Heart left ventricle (tissue), 16 donors: ENCODE results near the gene SRP68. TPM values are rescaled to one million over a fixed set of nuclear protein-coding genes. Genes with fewer than 3 reads are reported as not detected.
"Not testable (repeated sequence)": the region's sequence is repeated elsewhere in the genome, so short reads cannot be mapped to it uniquely, and the experiment has no call there.

ENCODE experiments used
- ATAC-seq, 4 donors: fragments of 200-7000 bp; cut with Tn5 transposase; one replicate each; pipeline ENCODE4 v1.9.1; 2020 to 2022; ENCODE audit warnings: moderate library complexity in 4 of 4, mild to moderate bottlenecking in 3 of 4, moderate number of reproducible peaks in 1 of 4
- DNase-seq, 5 donors: peaks; one replicate each; pipeline ENCODE4 v3.0.0-alpha.2; 2020
- H3K27ac ChIP-seq, 12 donors: fragments of 200-600 bp; sonication (generic) in 4 of 12; one replicate each; pipeline versions ENCODE4 v1.5.0 to v1.8.0; 2016 to 2022; ENCODE audit warnings: mild to moderate bottlenecking in 2 of 12
- H3K27me3 ChIP-seq, 9 donors: fragments of 200-600 bp; sonication (generic) in 2 of 9; one replicate each; pipeline versions ENCODE4 v1.5.1 to v1.8.0; 2016 to 2022; ENCODE audit warnings: mild to moderate bottlenecking in 3 of 9
- H3K36me3 ChIP-seq, 9 donors: fragments of 200-600 bp; sonication (generic) in 2 of 9; one replicate each; pipeline versions ENCODE4 v1.5.0 to v1.8.0; 2018 to 2022; ENCODE audit warnings: mild to moderate bottlenecking in 2 of 9
- H3K4me1 ChIP-seq, 12 donors: fragments of 200-600 bp; sonication (generic) in 4 of 12; one replicate each; pipeline versions ENCODE4 v1.5.0 to v1.8.0; 2016 to 2022; ENCODE audit warnings: mild to moderate bottlenecking in 3 of 12
- H3K4me3 ChIP-seq, 12 donors: fragments of 200-600 bp; sonication (generic) in 4 of 12; one replicate each; pipeline versions ENCODE4 v1.5.0 to v1.8.0; 2017 to 2022; ENCODE audit warnings: mild to moderate bottlenecking in 9 of 12, moderate library complexity in 4 of 12
- H3K9me3 ChIP-seq, 12 donors: fragments of 200-600 bp; sonication (generic) in 4 of 12; one replicate each; pipeline versions ENCODE4 v1.5.0 to v1.8.0; 2016 to 2022; ENCODE audit warnings: mild to moderate bottlenecking in 1 of 12
- POLR2A ChIP-seq, 2 donors: fragments of 450-650 bp; IDR thresholded peaks; one replicate each; pipeline ENCODE4 v1.6.1; 2017; ENCODE audit warnings: antibody characterized with exemption in 2 of 2, mild to moderate bottlenecking in 2 of 2, moderate library complexity in 2 of 2
- WGBS, 4 donors: extraction: QIAGEN DNeasy Blood & Tissue Kit in 2 of 4; methylation state at CpG; one replicate each; pipeline versions ENCODE4 v1.1.5 to v1.1.7; 2013 to 2018; 5-methylcytosine and 5-hydroxymethylcytosine counted together
- intact Hi-C, 10 donors: fragments of 100-400 bp; cut with DNase I; formaldehyde crosslinking; loops; one replicate each; pipeline versions ENCODE4 v1.11.1 to v1.14.2; 2022
- polyA plus RNA-seq, 2 donors: library from polyadenylated mRNA; stranded (reverse); fragments of 200-250 nt; gene quantifications; one replicate each; pipeline ENCODE4 v1.2.3, GENCODE V29; 2013
- total RNA-seq, 9 donors: library from RNA; depleted of rRNA in 2 of 9; stranded (reverse); fragments of >200 nt in 2 of 9; fragmentation: NEBNext Ultra II Directional in 3 of 9; extraction: Animal tissue kit (Norgen Biotek cat#: 25700) in 3 of 9; gene quantifications; one replicate each; pipeline versions ENCODE4 v1.1.0 to v1.2.4, GENCODE V29; 2016 to 2023
- TF ChIP-seq, protein P1 (sequence below), 12 donors: fragments of 200-600 bp; sonication (generic) in 4 of 12; IDR thresholded peaks; one replicate each; pipeline versions ENCODE4 v1.5.0 to v1.8.0; 2018 to 2022; ENCODE audit warnings: antibody characterized with exemption in 12 of 12, mild to moderate bottlenecking in 5 of 12
- donor health status: ischemic (EF 13 %, LVEDD 7.1; RV severe dilation, severe dysfunction).
- donor health status: healthy with polysubstance abuse.
- donor health status: DM: no; HTN: yes; CAD: no.
- donor health status: DM: no; HTN: no; CAD: no.
- donor health status: ischemic (EF 25% LVEDD 6.9; RV normal size, moderate dysfunction).
- donor health status: ischemic (EF 25% LVEDD 5.7; RV mildly dilated, moderate dysfunction).
- donor health status: healthy.
- donor health status: DM: yes; HTN: yes; CAD: no.
- donor health status: ischemic (EF 35%, LVEDD 5.7; RV mildly dilated, moderate dysfunction).
- donor health status: nonischemic (EF 11% LVEDD 7.7; RV severe dilation, severe dysfunction).
- donor health status: DM: yes; HTN: yes; CAD: no.
- donor health status: PGD.
- donor health status: ischemic (EF 29% LVEDD 5.4; RV normal size, mild dysfunction).
- donor health status: nonischemic (EF 23%, LVEDD 6.1; RV moderate dilation, normal function).

SRP68 gene
- total and polyA plus RNA-seq, 11 donors = 26.8 to 80.0 (median 59.4) TPM

DNA sequence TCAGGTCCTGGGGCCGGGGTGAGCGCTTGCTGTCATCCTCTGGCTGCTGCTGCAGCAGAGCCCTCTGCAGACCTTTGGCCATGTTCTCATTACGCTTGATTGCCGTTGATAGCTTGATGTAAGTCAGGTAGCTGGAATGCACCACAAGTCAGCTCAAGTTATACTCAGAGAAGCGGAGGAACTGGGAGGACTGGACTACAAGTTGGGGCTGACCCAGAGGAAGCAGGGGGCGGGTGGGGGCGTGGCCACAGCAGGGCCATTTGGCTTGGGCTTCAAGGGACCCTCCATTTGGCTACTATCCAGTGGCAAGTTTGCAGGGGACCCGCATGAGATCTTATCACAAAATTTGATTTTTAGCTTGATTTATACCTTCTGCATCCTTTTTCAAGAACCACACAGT lies 26.3 kb downstream of the SRP68 start:
- intact Hi-C loops = no loop called here
- H3K4me3 ChIP-seq = no peak overlapping the region
- 87 to 92% (median 91%) methylated on average over 8 of the region's 8 CpGs for WGBS, 4 donors
- H3K9me3 ChIP-seq = no peaks in the 10 kb centered on the region
- H3K36me3 ChIP-seq = peaks cover 9 to 100% (median 100%) of the 10 kb centered on the region in 9 donors
- ATAC-seq (no peak), DNase-seq (no peak)
- H3K27me3 ChIP-seq = no peaks in the 10 kb centered on the region
- TF ChIP-seq POLR2A (IDR thresholded peaks at IDR 0.05) = no peak
- TF ChIP-seq, protein P1, sequence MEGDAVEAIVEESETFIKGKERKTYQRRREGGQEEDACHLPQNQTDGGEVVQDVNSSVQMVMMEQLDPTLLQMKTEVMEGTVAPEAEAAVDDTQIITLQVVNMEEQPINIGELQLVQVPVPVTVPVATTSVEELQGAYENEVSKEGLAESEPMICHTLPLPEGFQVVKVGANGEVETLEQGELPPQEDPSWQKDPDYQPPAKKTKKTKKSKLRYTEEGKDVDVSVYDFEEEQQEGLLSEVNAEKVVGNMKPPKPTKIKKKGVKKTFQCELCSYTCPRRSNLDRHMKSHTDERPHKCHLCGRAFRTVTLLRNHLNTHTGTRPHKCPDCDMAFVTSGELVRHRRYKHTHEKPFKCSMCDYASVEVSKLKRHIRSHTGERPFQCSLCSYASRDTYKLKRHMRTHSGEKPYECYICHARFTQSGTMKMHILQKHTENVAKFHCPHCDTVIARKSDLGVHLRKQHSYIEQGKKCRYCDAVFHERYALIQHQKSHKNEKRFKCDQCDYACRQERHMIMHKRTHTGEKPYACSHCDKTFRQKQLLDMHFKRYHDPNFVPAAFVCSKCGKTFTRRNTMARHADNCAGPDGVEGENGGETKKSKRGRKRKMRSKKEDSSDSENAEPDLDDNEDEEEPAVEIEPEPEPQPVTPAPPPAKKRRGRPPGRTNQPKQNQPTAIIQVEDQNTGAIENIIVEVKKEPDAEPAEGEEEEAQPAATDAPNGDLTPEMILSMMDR (IDR thresholded peaks at IDR 0.05) = no peak
- H3K27ac ChIP-seq = no peak overlapping the region
- H3K4me1 ChIP-seq = peaks cover 0 to 6% (median 0%) of the 10 kb centered on the region in 12 donors

DNA sequence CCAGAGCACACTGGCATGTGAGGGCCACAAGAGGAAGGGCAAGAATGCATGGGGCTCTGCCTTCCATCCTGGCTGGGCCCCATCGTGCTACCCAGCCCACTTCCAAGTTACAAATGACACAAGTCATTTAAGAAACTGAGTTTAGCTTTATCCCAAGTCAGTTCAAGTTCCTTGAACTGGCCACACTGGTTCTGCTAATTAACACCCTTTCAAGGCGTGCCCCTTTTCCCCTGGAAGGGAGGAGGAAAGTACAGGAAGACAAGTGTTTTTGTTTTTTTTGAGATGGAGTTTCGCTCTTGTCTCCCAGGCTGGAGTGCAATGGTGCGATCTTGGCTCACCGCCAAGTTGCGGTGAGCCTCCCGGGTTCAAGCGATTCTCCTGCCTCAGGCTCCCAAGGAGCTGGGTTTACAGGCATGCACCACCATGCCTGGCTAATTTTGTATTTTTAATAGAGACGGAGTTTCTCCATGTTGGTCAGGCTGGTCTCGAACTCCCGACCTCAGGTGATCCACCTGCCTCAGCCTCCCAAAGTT lies 27.8 kb downstream of the SRP68 start:
- intact Hi-C loops, DNase-seq, H3K9me3 ChIP-seq, H3K4me3 ChIP-seq, H3K4me1 ChIP-seq, ATAC-seq, H3K27ac ChIP-seq, H3K27me3 ChIP-seq: not testable (repeated sequence)
- WGBS, 4 donors = 77 to 83% (median 79%) methylated on average over 10 to 11 of the region's 11 CpGs
- peaks cover 12 to 100% (median 100%) of the 10 kb centered on the region in 9 donors for H3K36me3 ChIP-seq

DNA sequence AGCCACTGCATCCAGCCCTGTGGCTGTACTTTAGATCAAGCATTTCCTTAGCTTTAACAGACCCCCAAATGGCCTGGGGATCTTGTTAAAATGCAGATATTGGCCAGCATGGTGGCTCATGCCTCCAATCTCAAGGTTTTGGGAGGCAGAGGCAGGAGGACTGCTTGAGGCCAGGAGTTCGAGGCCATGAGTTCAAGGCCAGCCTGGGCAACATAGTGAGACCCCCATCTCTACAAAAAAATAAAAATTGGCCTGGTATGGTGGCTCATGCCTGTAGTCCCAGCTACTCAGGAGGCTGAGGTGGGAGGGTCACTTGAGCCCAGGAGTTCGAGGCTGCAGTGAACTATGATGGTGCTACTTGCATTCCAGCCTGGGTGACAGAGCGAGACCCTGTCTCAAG lies 29.4 kb downstream of the SRP68 start:
- 93 to 100% (median 99%) methylated on average over 3 of the region's 3 CpGs for WGBS, 4 donors

DNA sequence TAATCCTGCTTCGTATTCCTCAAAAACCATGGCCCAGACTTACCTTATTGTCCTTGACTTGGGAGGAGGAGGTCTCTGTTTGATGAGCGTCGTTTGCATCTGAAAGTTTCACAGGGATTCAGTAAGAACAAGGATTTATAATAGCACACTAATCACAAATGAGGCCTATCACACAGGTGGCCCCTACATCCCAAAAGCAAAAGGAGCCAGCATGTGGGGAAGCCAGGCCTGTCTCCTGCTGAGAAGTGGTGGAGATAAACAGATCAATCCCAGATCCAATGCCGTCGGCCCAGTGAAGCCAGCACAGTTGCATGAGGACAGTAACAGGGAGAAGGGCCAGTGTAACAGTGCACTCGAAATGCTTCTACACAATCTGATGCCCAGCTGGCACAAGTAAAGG lies 31.9 kb downstream of the SRP68 start:
- Histone ChIP-seq H3K27me3 (no peaks in the 10 kb centered on the region), H3K36me3 (peaks cover 12 to 82% (median 74%) of the 10 kb centered on the region in 9 donors), H3K9me3 (no peaks in the 10 kb centered on the region), H3K27ac (peak overlapping the region in 1 of 12 donors; percentile 84), H3K4me3 (no peak overlapping the region), H3K4me1 (peaks cover 0 to 7% (median 0%) of the 10 kb centered on the region in 12 donors)
- no peak for TF ChIP-seq POLR2A (IDR thresholded peaks at IDR 0.05)
- TF ChIP-seq, protein P1 (IDR thresholded peaks at IDR 0.05) = no peak
- no peak for ATAC-seq
- intact Hi-C loops = no loop called here
- no peak for DNase-seq
- WGBS, 4 donors = 61 to 78% (median 68%) methylated on average over 6 of the region's 6 CpGs

More for the DNA sequence above, 29.4 kb downstream of the SRP68 start:
- H3K27ac ChIP-seq, H3K4me3 ChIP-seq, H3K9me3 ChIP-seq, intact Hi-C loops, ATAC-seq, H3K4me1 ChIP-seq, H3K27me3 ChIP-seq, DNase-seq: not testable (repeated sequence)
- H3K36me3 ChIP-seq = peaks cover 12 to 100% (median 98%) of the 10 kb centered on the region in 9 donors

- no peak overlapping the region for H3K4me3 ChIP-seq
- intact Hi-C loops = no loop called here
- TF ChIP-seq, protein P1 (IDR thresholded peaks at IDR 0.05) = no peak
- no peak for TF ChIP-seq POLR2A (IDR thresholded peaks at IDR 0.05)
- no peak for DNase-seq
- 74 to 80% (median 75%) methylated on average over 6 of the region's 6 CpGs for WGBS, 4 donors
- no peaks in the 10 kb centered on the region for H3K9me3 ChIP-seq
- peak overlapping the region in 1 of 12 donors; percentile 84 for H3K27ac ChIP-seq
- no peaks in the 10 kb centered on the region for H3K27me3 ChIP-seq
- peaks cover 9 to 69% (median 61%) of the 10 kb centered on the region in 9 donors for H3K36me3 ChIP-seq
- ATAC-seq = no peak
- peaks cover 0 to 7% (median 0%) of the 10 kb centered on the region in 12 donors for H3K4me1 ChIP-seq
Measured at GRCh38 chr17:76039121-76039520, 33.2 kb downstream of the SRP68 start.
